HCT116 (cell line): ENCODE results near the gene HSD17B7.

ENCODE experiments used
- CTCF ChIP-seq, 3 experiments: fragments of 200-600 bp in 1 of 3; sonication (generic) in 1 of 3; IDR thresholded peaks in 2 of 3; conservative IDR thresholded peaks in 1 of 3; 2 replicates each; pipeline ENCODE4 v1.5.1; 2012 to 2017; ENCODE audit warnings: low read depth in 2 of 3, low read length in 2 of 3, antibody characterized with exemption in 1 of 3, borderline replicate concordance in 1 of 3, control low read depth in 1 of 3, mild to moderate bottlenecking in 1 of 3, mixed read lengths in 1 of 3, mixed run types in 1 of 3, moderate library complexity in 1 of 3; ENCODE audit not compliant: insufficient read depth in 1 of 3
- FOSL1 ChIP-seq: IDR thresholded peaks from 2 replicates; pipeline ENCODE4 v1.6.1; 2012; ENCODE audit warnings: low read depth
- POLR2AphosphoS5 ChIP-seq: IDR thresholded peaks from 2 replicates; pipeline ENCODE4 v1.6.1; 2011; ENCODE audit warnings: mild to moderate bottlenecking, low read depth, low read length, moderate library complexity

GRCh38 chr1:162756523-162756922 lies 34.0 kb upstream of the HSD17B7 start:
- TF ChIP-seq CTCF (IDR thresholded peaks at IDR 0.05 in 2 of 3, conservative IDR thresholded peaks at IDR 0.05 in 1 of 3; ENCODE audit: borderline replicate concordance in 1 of 3, insufficient read depth in 1 of 3, low read depth in 2 of 3, low read length in 2 of 3): 0 out of 6 replicates have a peak, but pooled peaks of 1 of the 3 experiments have one; percentile 4
- TF ChIP-seq FOSL1: no peak
- no peak for TF ChIP-seq POLR2AphosphoS5
